C4-2B (cell line): ENCODE results near the gene RNF167.

Source experiments
- ZFX ChIP-seq: fragments of 450-650 bp; IDR thresholded peaks from 2 replicates; pipeline ENCODE4 v1.6.1; 2017
- TF ChIP-seq, protein P1 (sequence below): fragments of 450-650 bp; conservative IDR thresholded peaks from 2 replicates; pipeline ENCODE4 v1.5.1; 2017; ENCODE audit warnings: mild to moderate bottlenecking

DNA sequence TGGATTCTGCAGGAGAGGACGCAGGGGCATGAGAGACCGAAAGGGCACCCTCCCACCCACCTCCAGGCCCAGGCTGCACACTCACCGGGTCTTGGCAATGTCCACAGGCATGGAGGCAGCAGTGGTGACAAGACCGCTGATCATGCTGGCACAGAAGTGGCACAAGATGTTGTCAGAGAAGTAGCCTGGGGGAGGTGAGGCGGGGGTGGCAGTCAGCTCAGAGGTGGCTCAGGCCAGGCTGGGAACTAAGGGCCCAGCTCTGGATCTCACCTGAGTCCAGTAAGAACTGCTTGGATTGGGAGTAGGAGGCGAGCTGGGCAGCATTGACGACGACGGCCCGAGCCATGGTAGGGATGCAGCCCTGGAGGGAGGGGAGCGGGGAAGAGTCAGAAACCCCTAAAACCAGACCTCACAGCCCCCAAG, 2.0 kb upstream of the RNF167 start:
- TF ChIP-seq, protein P1, sequence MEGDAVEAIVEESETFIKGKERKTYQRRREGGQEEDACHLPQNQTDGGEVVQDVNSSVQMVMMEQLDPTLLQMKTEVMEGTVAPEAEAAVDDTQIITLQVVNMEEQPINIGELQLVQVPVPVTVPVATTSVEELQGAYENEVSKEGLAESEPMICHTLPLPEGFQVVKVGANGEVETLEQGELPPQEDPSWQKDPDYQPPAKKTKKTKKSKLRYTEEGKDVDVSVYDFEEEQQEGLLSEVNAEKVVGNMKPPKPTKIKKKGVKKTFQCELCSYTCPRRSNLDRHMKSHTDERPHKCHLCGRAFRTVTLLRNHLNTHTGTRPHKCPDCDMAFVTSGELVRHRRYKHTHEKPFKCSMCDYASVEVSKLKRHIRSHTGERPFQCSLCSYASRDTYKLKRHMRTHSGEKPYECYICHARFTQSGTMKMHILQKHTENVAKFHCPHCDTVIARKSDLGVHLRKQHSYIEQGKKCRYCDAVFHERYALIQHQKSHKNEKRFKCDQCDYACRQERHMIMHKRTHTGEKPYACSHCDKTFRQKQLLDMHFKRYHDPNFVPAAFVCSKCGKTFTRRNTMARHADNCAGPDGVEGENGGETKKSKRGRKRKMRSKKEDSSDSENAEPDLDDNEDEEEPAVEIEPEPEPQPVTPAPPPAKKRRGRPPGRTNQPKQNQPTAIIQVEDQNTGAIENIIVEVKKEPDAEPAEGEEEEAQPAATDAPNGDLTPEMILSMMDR: no peak
- no peak for TF ChIP-seq ZFX
